ENCODE measurements around the gene CPED1. TPM values are rescaled to one million over a fixed set of nuclear protein-coding genes. Genes with fewer than 3 reads are reported as not detected.

The CPED1 gene
- total RNA-seq, 1 experiment from 2014 or later = 0.39 TPM

- intact Hi-C loops (cut with micrococcal nuclease; ENCODE audit: unreplicated experiment) (no loop called here), in situ Hi-C loops (cut with HindIII; ENCODE audit: low pct_unique_long_range_greater_than_20kb, low sequenced_read_pairs) (no loop called here)
- DNase-seq (ENCODE audit: low read depth, low spot score) (no peak), ATAC-seq (no peak)
- H3K27me3 ChIP-seq (ENCODE audit: control insufficient read depth, insufficient read depth, low read length) = no peaks in the 10 kb centered on the region
- H3K36me3 ChIP-seq (ENCODE audit: control insufficient read depth, insufficient read depth, low read length) = no peaks in the 10 kb centered on the region
- CTCF ChIA-PET = no interaction called here
- no peak overlapping the region for H3K27ac ChIP-seq (ENCODE audit: low read length)
- H3K9me3 ChIP-seq (ENCODE audit: control insufficient read depth, insufficient read depth, low read depth, low read length) = no peaks in the 10 kb centered on the region
- no peaks in the 10 kb centered on the region for H3K4me1 ChIP-seq (ENCODE audit: control insufficient read depth, insufficient read depth, low read length)
- H3K4me3 ChIP-seq (ENCODE audit: low read depth in 2 of 2, low read length in 2 of 2) = no peak overlapping the region
- no TSS peak for BruUV-seq (replicated peaks)
- POLR2A ChIA-PET = no interaction called here
- no peak for TF ChIP-seq POLR2AphosphoS5 (IDR thresholded peaks at IDR 0.05; ENCODE audit: low read depth, low read length)
- no peak for TF ChIP-seq REST (IDR thresholded peaks at IDR 0.05; ENCODE audit: insufficient read depth in 1 of 2, low read depth in 2 of 2, low read length in 1 of 2)
- no peak for TF ChIP-seq SIN3A (IDR thresholded peaks at IDR 0.05; ENCODE audit: borderline replicate concordance, insufficient read depth, low read depth, low read length)
- no peak for TF ChIP-seq TCF7L2 (IDR thresholded peaks at IDR 0.05; ENCODE audit: low read depth, low read length)
- no peak for TF ChIP-seq CTCF (IDR thresholded peaks at IDR 0.05)
These were observed 207.4 kb downstream of the CPED1 start for GRCh38 chr7:121195874-121196273.

- no peaks in the 10 kb centered on the region for H3K4me1 ChIP-seq (ENCODE audit: control insufficient read depth, insufficient read depth, low read length)
- intact Hi-C loops (cut with micrococcal nuclease; ENCODE audit: unreplicated experiment) = no loop called here
- in situ Hi-C loops (cut with HindIII; ENCODE audit: low pct_unique_long_range_greater_than_20kb, low sequenced_read_pairs) = no loop called here
These were observed 207.8 kb downstream of the CPED1 start for GRCh38 chr7:121196286-121196685.

GRCh38 chr7:121197455-121197854 is 208.9 kb downstream of the CPED1 start:
- CTCF ChIA-PET = no interaction called here

More at GRCh38 chr7:121196286-121196685, 207.8 kb downstream of the CPED1 start:
- Histone ChIP-seq H3K27me3 (ENCODE audit: control insufficient read depth, insufficient read depth, low read length) (no peaks in the 10 kb centered on the region), H3K4me3 (ENCODE audit: low read depth in 2 of 2, low read length in 2 of 2) (no peak overlapping the region), H3K27ac (ENCODE audit: low read length) (no peak overlapping the region), H3K9me3 (ENCODE audit: control insufficient read depth, insufficient read depth, low read depth, low read length) (no peaks in the 10 kb centered on the region), H3K36me3 (ENCODE audit: control insufficient read depth, insufficient read depth, low read length) (no peaks in the 10 kb centered on the region)
- POLR2A ChIA-PET = interaction anchor here (0.7 kb wide), 1 partner anchor 532 kb away, joined by 7 read pairs; no protein-coding TSS in a partner anchor
- BruUV-seq (replicated peaks) = no TSS peak
- ATAC-seq = no peak
- no peak for TF ChIP-seq TCF7L2 (IDR thresholded peaks at IDR 0.05; ENCODE audit: low read depth, low read length)
- CTCF ChIA-PET = no interaction called here
- no peak for DNase-seq (ENCODE audit: low read depth, low spot score)

More at GRCh38 chr7:121197455-121197854, 208.9 kb downstream of the CPED1 start:
- in situ Hi-C loops (cut with HindIII; ENCODE audit: low pct_unique_long_range_greater_than_20kb, low sequenced_read_pairs) = no loop called here
- Histone ChIP-seq H3K36me3 (ENCODE audit: control insufficient read depth, insufficient read depth, low read length) (no peaks in the 10 kb centered on the region), H3K9me3 (ENCODE audit: control insufficient read depth, insufficient read depth, low read depth, low read length) (no peaks in the 10 kb centered on the region), H3K4me3 (ENCODE audit: low read depth in 2 of 2, low read length in 2 of 2) (no peak overlapping the region), H3K4me1 (ENCODE audit: control insufficient read depth, insufficient read depth, low read length) (no peaks in the 10 kb centered on the region), H3K27ac (ENCODE audit: low read length) (no peak overlapping the region), H3K27me3 (ENCODE audit: control insufficient read depth, insufficient read depth, low read length) (no peaks in the 10 kb centered on the region)
- no peak for ATAC-seq
- no TSS peak for BruUV-seq (replicated peaks)
- intact Hi-C loops (cut with micrococcal nuclease; ENCODE audit: unreplicated experiment) = no loop called here
- POLR2A ChIA-PET = no interaction called here
- TF ChIP-seq SIN3A (IDR thresholded peaks at IDR 0.05; ENCODE audit: borderline replicate concordance, insufficient read depth, low read depth, low read length) (no peak), TCF7L2 (IDR thresholded peaks at IDR 0.05; ENCODE audit: low read depth, low read length) (no peak), POLR2AphosphoS5 (IDR thresholded peaks at IDR 0.05; ENCODE audit: low read depth, low read length) (no peak), REST (IDR thresholded peaks at IDR 0.05; ENCODE audit: insufficient read depth in 1 of 2, low read depth in 2 of 2, low read length in 1 of 2) (no peak), CTCF (IDR thresholded peaks at IDR 0.05) (no peak)
- DNase-seq (ENCODE audit: low read depth, low spot score) = no peak
